GM23248 (cell line): ENCODE results near the gene BTBD16.

Source experiments
- EZH2 ChIP-seq: fragments of 200-600 bp; sonication (generic); IDR thresholded peaks from 2 replicates; pipeline ENCODE4 v1.6.1; 2018; ENCODE audit warnings: antibody characterized with exemption, mild to moderate bottlenecking; ENCODE audit not compliant: insufficient read depth, poor library complexity, severe bottlenecking
- EZH2phosphoT487 ChIP-seq: fragments of 200-600 bp; sonication (generic); IDR thresholded peaks from 2 replicates; pipeline ENCODE4 v1.6.1; 2018; ENCODE audit warnings: antibody characterized with exemption, moderate library complexity, mild to moderate bottlenecking, low read depth; ENCODE audit not compliant: insufficient read depth

- no peak for TF ChIP-seq EZH2
- no peak for TF ChIP-seq EZH2phosphoT487
Measured at GRCh38 chr10:122348935-122349361, 77.9 kb downstream of the BTBD16 start.
